NCI-H2227 treated with DMSO at 0.1 percent for 48 hours (cell line): ENCODE results near the gene PGP.
A peak's percentile ranks its signal among the peaks of the same experiment; 100 is the strongest.

Experiments used
- DNase-seq: peaks from one replicate; lab custom pipeline; 2025; lab: John Stamatoyannopoulos, UW

PGP gene

GRCh38 chr16:2180962-2181923, 33.4 kb downstream of the PGP start:
- DNase-seq = no peak

- no peak for DNase-seq
These were observed 34.2 kb downstream of the PGP start for GRCh38 chr16:2180461-2180860.

GRCh38 chr16:2179576-2179975, 35.1 kb downstream of the PGP start:
- no peak for DNase-seq

- no peak for DNase-seq
These were observed 35.5 kb downstream of the PGP start for GRCh38 chr16:2179107-2179501.

GRCh38 chr16:2178321-2179106, 36.1 kb downstream of the PGP start:
- no peak for DNase-seq

GRCh38 chr16:2177561-2177960, 37.1 kb downstream of the PGP start:
- DNase-seq = no peak

GRCh38 chr16:2177101-2177500, 37.5 kb downstream of the PGP start:
- no peak for DNase-seq

- DNase-seq = no peak
These were observed 38.6 kb downstream of the PGP start for GRCh38 chr16:2176047-2176446.

GRCh38 chr16:2175454-2175853, 39.2 kb downstream of the PGP start:
- DNase-seq = no peak

- DNase-seq = peak; percentile 86
These were observed 40.1 kb downstream of the PGP start for GRCh38 chr16:2174396-2175131.

GRCh38 chr16:2173916-2174315, 40.7 kb downstream of the PGP start:
- DNase-seq = no peak

GRCh38 chr16:2173366-2173765, 41.3 kb downstream of the PGP start:
- DNase-seq = no peak

- DNase-seq = no peak
These were observed 41.8 kb downstream of the PGP start for GRCh38 chr16:2172688-2173335.

GRCh38 chr16:2171601-2172178, 43.0 kb downstream of the PGP start:
- DNase-seq = no peak

- no peak for DNase-seq
These were observed 43.8 kb downstream of the PGP start for GRCh38 chr16:2170587-2171435.

- DNase-seq = no peak
These were observed 44.6 kb downstream of the PGP start for GRCh38 chr16:2170080-2170479.

GRCh38 chr16:2167068-2167638, 47.5 kb downstream of the PGP start:
- DNase-seq = no peak

- DNase-seq = no peak
These were observed 48.2 kb downstream of the PGP start for GRCh38 chr16:2166263-2167067.

GRCh38 chr16:2165861-2166260, 48.8 kb downstream of the PGP start:
- DNase-seq = no peak
